ENCODE measurements around the gene BABAM1.

BABAM1 gene

DNA sequence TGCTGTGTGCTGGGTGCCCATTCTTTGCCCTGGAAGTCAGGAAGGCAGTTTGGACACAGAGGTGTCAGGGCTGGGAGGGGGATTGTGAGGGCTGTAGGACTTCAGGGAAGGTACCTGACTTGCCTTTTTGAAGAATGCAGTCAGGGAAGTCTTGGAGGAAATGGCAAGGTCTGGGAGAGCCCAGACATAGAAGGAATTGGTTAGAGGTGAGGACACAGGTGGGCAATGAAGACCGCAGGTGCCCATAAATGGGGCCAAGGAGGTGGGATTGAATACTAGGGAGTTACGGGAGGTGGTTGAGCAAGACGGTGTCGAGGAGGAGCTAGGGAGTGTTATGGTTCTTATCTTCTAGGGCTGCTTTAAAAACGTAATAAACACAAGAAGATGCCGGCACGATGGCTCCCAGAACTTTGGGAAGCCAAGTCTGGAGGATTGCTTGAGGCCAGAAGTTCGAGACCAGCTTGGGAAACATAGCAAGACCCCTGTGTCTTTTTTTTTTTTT lies 40.7 kb downstream of the BABAM1 start:
- Histone ChIP-seq H3K4me3 (ENCODE audit: low read depth in 1 of 2, low read length in 1 of 2) (no peak overlapping the region), H3K9me3 (no peaks in the 10 kb centered on the region), H3K36me3 (peaks cover 10% of the 10 kb centered on the region), H3K4me1 (ENCODE audit: control insufficient read depth in 1 of 2, insufficient read depth in 1 of 2, low read depth in 1 of 2, low read length in 1 of 2) (peaks cover 46% of the 10 kb centered on the region in 2 experiments), H3K27ac (no peak overlapping the region), H3K27me3 (no peaks in the 10 kb centered on the region)
- TF ChIP-seq CTCF (IDR thresholded peaks at IDR 0.05): no peak

DNA sequence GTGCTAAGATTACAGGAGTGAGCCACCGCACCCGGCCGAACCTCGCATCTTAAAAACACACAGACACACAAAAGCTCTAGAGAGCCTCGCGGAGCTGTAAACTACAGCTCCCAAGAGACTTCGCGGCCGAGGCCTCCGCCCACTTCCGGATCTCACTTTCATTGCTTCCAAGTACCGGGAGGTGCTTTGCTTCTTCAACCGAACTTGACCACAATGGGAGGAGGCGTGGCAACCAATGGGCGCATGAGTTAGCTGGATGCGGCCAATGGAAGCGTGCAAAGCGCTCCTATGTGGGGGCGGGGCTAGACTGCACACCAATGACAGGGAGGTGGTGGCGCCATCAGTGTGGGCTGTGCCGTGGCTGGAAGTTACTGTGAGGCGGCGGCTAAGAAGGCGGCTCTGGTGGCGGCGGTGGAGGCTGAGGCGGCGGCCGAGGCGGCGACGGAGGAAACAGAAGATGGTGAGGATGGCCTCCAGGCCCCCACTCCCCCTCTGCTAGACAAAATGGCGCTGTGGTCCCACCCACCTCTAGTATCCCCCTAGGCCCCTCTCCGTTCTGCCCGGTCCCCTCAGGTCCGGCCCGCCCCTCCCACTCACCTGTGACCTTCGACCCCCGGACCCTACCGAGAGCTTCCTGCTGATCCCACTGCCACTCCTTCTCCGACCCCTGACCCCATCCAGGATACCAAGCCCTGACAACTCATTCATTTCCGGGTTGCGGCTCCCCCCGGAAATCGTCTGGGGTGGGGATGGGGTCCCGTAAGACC lies 42.1 kb downstream of the BABAM1 start, which contains the start of gene DDA1:
Gene DDA1 (plus strand): TSS at position 366 of the 767 bp plus-strand sequence. CDS start 92 bp downstream, at position 458.
- Histone ChIP-seq H3K36me3 (peaks cover 19% of the 10 kb centered on the region), H3K9me3 (no peaks in the 10 kb centered on the region), H3K4me3 (ENCODE audit: low read depth in 1 of 2, low read length in 1 of 2) (peak within 1 kb of the TSS; percentile 83 to 86), H3K27ac (peak within 1 kb of the TSS; percentile 78), H3K4me1 (ENCODE audit: control insufficient read depth in 1 of 2, insufficient read depth in 1 of 2, low read depth in 1 of 2, low read length in 1 of 2) (peaks cover 36% of the 10 kb centered on the region in 2 experiments), H3K27me3 (no peaks in the 10 kb centered on the region)
- peak; percentile 56 for TF ChIP-seq CTCF (IDR thresholded peaks at IDR 0.05)

GRCh38 chr19:17309965-17310461 lies 42.8 kb downstream of the BABAM1 start:
- Histone ChIP-seq H3K4me1 (ENCODE audit: control insufficient read depth in 1 of 2, insufficient read depth in 1 of 2, low read depth in 1 of 2, low read length in 1 of 2) (peaks cover 30 to 32% of the 10 kb centered on the region in 2 experiments), H3K4me3 (ENCODE audit: low read depth in 1 of 2, low read length in 1 of 2) (peak overlapping the region; percentile 83 to 86), H3K9me3 (no peaks in the 10 kb centered on the region), H3K27me3 (no peaks in the 10 kb centered on the region), H3K27ac (peak overlapping the region; percentile 78), H3K36me3 (peaks cover 25% of the 10 kb centered on the region)
- TF ChIP-seq CTCF (IDR thresholded peaks at IDR 0.05): no peak

GRCh38 chr19:17311455-17312188 lies 44.4 kb downstream of the BABAM1 start:
- no peak for TF ChIP-seq CTCF (IDR thresholded peaks at IDR 0.05)
- Histone ChIP-seq H3K4me3 (ENCODE audit: low read depth in 1 of 2, low read length in 1 of 2) (no peak overlapping the region), H3K4me1 (ENCODE audit: control insufficient read depth in 1 of 2, insufficient read depth in 1 of 2, low read depth in 1 of 2, low read length in 1 of 2) (peaks cover 14 to 16% of the 10 kb centered on the region in 2 experiments), H3K9me3 (no peaks in the 10 kb centered on the region), H3K27me3 (no peaks in the 10 kb centered on the region), H3K36me3 (peaks cover 36% of the 10 kb centered on the region), H3K27ac (no peak overlapping the region)

- Histone ChIP-seq H3K4me3 (ENCODE audit: low read depth in 1 of 2, low read length in 1 of 2) (no peak overlapping the region), H3K27ac (no peak overlapping the region), H3K36me3 (peaks cover 36% of the 10 kb centered on the region)
Measured at GRCh38 chr19:17312189-17313113, 45.2 kb downstream of the BABAM1 start.

More at GRCh38 chr19:17312189-17313113, 45.2 kb downstream of the BABAM1 start:
- H3K4me1 ChIP-seq (ENCODE audit: control insufficient read depth in 1 of 2, insufficient read depth in 1 of 2, low read depth in 1 of 2, low read length in 1 of 2): peaks cover 18% of the 10 kb centered on the region in 2 experiments
- no peaks in the 10 kb centered on the region for H3K27me3 ChIP-seq
- TF ChIP-seq CTCF (IDR thresholded peaks at IDR 0.05): no peak
- no peaks in the 10 kb centered on the region for H3K9me3 ChIP-seq

Measured in neutrophil (primary cell).